GM12878 (cell line): ENCODE results near the gene ASIC2. TPM values are rescaled to one million over a fixed set of nuclear protein-coding genes. Genes with fewer than 3 reads are reported as not detected.

ENCODE experiments used
- ATAC-seq: fragments of 200-7000 bp; cut with Tn5 transposase; 3 replicates; pipeline ENCODE4 v1.9.1; 2020; ENCODE audit warnings: mild to moderate bottlenecking, moderate library complexity
- BruUV-seq: library from RNA; stranded (reverse); fragments of 400-500 nt; replicated peaks from 2 replicates; lab custom pipeline; 2021; lab: Mats Ljungman, UMichigan
- CTCF ChIA-PET: fragments of 300-600 bp; sonication (Branson Sonifier 250); formaldehyde crosslinking; extraction: SDS; loops from one replicate; lab custom pipeline; 2021; ENCODE audit warnings: inconsistent platforms; lab: Yijun Ruan, JAX
- POLR2A ChIA-PET: fragments of 350-600 bp; formaldehyde crosslinking; extraction: SDS; loops from one replicate; lab custom pipeline; 2021; ENCODE audit warnings: inconsistent platforms; lab: Charles Lee
- RAD21 ChIA-PET: fragments of 300-600 bp; sonication (Branson Sonifier 250); formaldehyde crosslinking; loops from one replicate; lab custom pipeline; 2023; ENCODE audit warnings: antibody characterized with exemption; ENCODE audit not compliant: unreplicated experiment; lab: Charles Lee
- SMC1A ChIA-PET: fragments of 300-600 bp; sonication (Branson Sonifier 250); formaldehyde crosslinking; loops from one replicate; lab custom pipeline; 2023; ENCODE audit not compliant: unreplicated experiment, uncharacterized antibody; lab: Charles Lee
- DNase-seq: peaks from one replicate; pipeline ENCODE4 v3.0.0-alpha.2; 2011; ENCODE audit warnings: low read depth, low spot score
- FAIRE-seq: peaks from 3 replicates; lab custom pipeline; 2011; peaks lifted over from hg19 to GRCh38; lab: Jason Lieb, UNC
- H2AFZ ChIP-seq: 2 replicates; pipeline ENCODE4 v1.6.0; 2011; ENCODE audit warnings: low read depth, low read length, control low read depth; ENCODE audit not compliant: control insufficient read depth
- H3K27ac ChIP-seq: 2 replicates; pipeline ENCODE4 v1.5.1; 2011; ENCODE audit warnings: control low read depth; ENCODE audit not compliant: control insufficient read depth, insufficient read depth
- H3K27me3 ChIP-seq, 2 experiments: replicated peaks in 1 of 2; 2 replicates each; pipeline versions ENCODE4 v1.6.0 to v1.6.1; 2011; ENCODE audit warnings: low read length in 1 of 2; ENCODE audit not compliant: control insufficient read depth in 2 of 2, insufficient read depth in 2 of 2
- H3K36me3 ChIP-seq, 2 experiments: 2 replicates each; pipeline ENCODE4 v1.5.1; 2011; ENCODE audit warnings: low read length in 1 of 2; ENCODE audit not compliant: control insufficient read depth in 2 of 2, insufficient read depth in 2 of 2
- H3K4me1 ChIP-seq: 2 replicates; pipeline ENCODE4 v1.6.1; 2011; ENCODE audit warnings: mild to moderate bottlenecking, low read length, moderate library complexity, mixed read lengths; ENCODE audit not compliant: control insufficient read depth, insufficient read depth
- H3K4me2 ChIP-seq: 2 replicates; pipeline ENCODE4 v1.6.0; 2011; ENCODE audit warnings: control low read depth; ENCODE audit not compliant: control insufficient read depth, insufficient read depth
- H3K4me3 ChIP-seq: fragments of 200-600 bp; sonication (generic); 2 replicates; pipeline ENCODE4 v1.5.1; 2016
- H3K79me2 ChIP-seq: 2 replicates; pipeline ENCODE4 v1.6.0; 2011; ENCODE audit warnings: low read length; ENCODE audit not compliant: control insufficient read depth, insufficient read depth
- H3K9ac ChIP-seq: 2 replicates; pipeline ENCODE4 v1.8.0; 2011; ENCODE audit warnings: low read length, control low read depth, mixed read lengths; ENCODE audit not compliant: control insufficient read depth, insufficient read depth
- H3K9me3 ChIP-seq: replicated peaks from 3 replicates; pipeline ENCODE4 v1.5.1; 2011; ENCODE audit warnings: mild to moderate bottlenecking, low read length; ENCODE audit not compliant: control insufficient read depth, insufficient read depth
- H4K20me1 ChIP-seq: 2 replicates; pipeline ENCODE4 v1.6.0; 2011; ENCODE audit not compliant: control insufficient read depth, insufficient read depth
- CHD2 ChIP-seq: IDR thresholded peaks from 2 replicates; pipeline ENCODE4 v1.6.1; 2011; ENCODE audit warnings: low read depth, low read length, improper control_type of control experiment, borderline replicate concordance
- CREM ChIP-seq: IDR thresholded peaks from 2 replicates; pipeline ENCODE4 v1.6.1; 2014; ENCODE audit warnings: antibody characterized with exemption, low read depth
- IRF5 ChIP-seq: fragments of 450-650 bp; IDR thresholded peaks from 2 replicates; pipeline ENCODE4 v1.6.1; 2017; ENCODE audit warnings: borderline replicate concordance
- MTA2 ChIP-seq: fragments of 450-650 bp; IDR thresholded peaks from 2 replicates; pipeline ENCODE4 v1.6.1; 2016; ENCODE audit warnings: low read depth, mild to moderate bottlenecking, moderate library complexity
- NFYA ChIP-seq: IDR thresholded peaks from 2 replicates; pipeline ENCODE4 v1.6.1; 2011; ENCODE audit warnings: low read depth, mild to moderate bottlenecking, low read length, improper control_type of control experiment, borderline replicate concordance
- NKRF ChIP-seq: fragments of 450-650 bp; conservative IDR thresholded peaks from 2 replicates; pipeline ENCODE4 v1.6.1; 2017; ENCODE audit warnings: mild to moderate bottlenecking, moderate library complexity
- NRF1 ChIP-seq: conservative IDR thresholded peaks from 2 replicates; pipeline ENCODE4 v1.6.1; 2011; ENCODE audit warnings: mild to moderate bottlenecking, low read depth, low read length, improper control_type of control experiment
- PAX5 ChIP-seq: IDR thresholded peaks from 2 replicates; pipeline ENCODE4 v1.6.1; 2011; ENCODE audit warnings: low read depth, low read length, borderline replicate concordance
- RAD21 ChIP-seq: IDR thresholded peaks from 2 replicates; pipeline ENCODE4 v1.6.1; 2011; ENCODE audit warnings: mild to moderate bottlenecking, low read depth, low read length, moderate library complexity; ENCODE audit not compliant: insufficient read depth
- ZSCAN29 ChIP-seq: fragments of 450-650 bp; IDR thresholded peaks from 2 replicates; pipeline ENCODE4 v1.6.1; 2017; ENCODE audit warnings: mild to moderate bottlenecking, moderate library complexity
- WGBS: methylation state at CpG from one replicate; pipeline ENCODE4 v1.1.6; 2016; ENCODE audit warnings: low lambda C conversion rate; ENCODE audit not compliant: insufficient replicate concordance, insufficient coverage; ENCODE audit errors: missing lambda C conversion rate; 5-methylcytosine and 5-hydroxymethylcytosine counted together
- in situ Hi-C: fragments of 300-500 bp; cut with MboI; formaldehyde crosslinking; loops from 9 replicates; pipeline ENCODE4 v1.14.3; 2018; ENCODE audit warnings: mixed read lengths
- intact Hi-C: fragments of 100-400 bp; cut with micrococcal nuclease; formaldehyde crosslinking; loops from one replicate; pipeline ENCODE4 v1.14.2; 2022; ENCODE audit not compliant: unreplicated experiment
- polyA plus RNA-seq, 11 experiments: library from polyadenylated mRNA; depleted of rRNA in 4 of 11; unstranded in 6 of 11; stranded (reverse) in 5 of 11; fragments of >200 nt; fragmentation: Nextera tagmentation in 4 of 11; fragmentation: Illumina TruSeq in 1 of 11; extraction: Ambion mirVana in 4 of 11; extraction: Trizol in 1 of 11; gene quantifications; 1 replicate in 1 of 11; 2 replicates in 10 of 11; pipeline versions ENCODE4 v1.2.1 to v1.2.3, GENCODE V29; 2011 to 2016; ENCODE audit warnings: inconsistent platforms in 2 of 11, missing spikeins in 2 of 11, low read depth in 1 of 11
- total RNA-seq, 4 experiments: library from RNA; depleted of rRNA in 3 of 4; stranded (reverse); fragments of >200 nt in 3 of 4; fragmentation: Illumina TruSeq in 1 of 4; extraction: Trizol in 1 of 4; gene quantifications; 2 replicates each; pipeline versions ENCODE4 v1.2.1 to v1.2.3, GENCODE V29; 2013 to 2021
- TF ChIP-seq, protein P1 (sequence below): fragments of 450-650 bp; formaldehyde crosslinking; IDR thresholded peaks from 2 replicates; pipeline ENCODE4 v1.4.0; 2020; ENCODE audit warnings: mild to moderate bottlenecking, moderate library complexity

Gene ASIC2
- total and polyA plus RNA-seq, 10 of the 15 experiments (the other 5 are each of a cell fraction or from before 2014, with no cell fraction given) = not detected

DNA sequence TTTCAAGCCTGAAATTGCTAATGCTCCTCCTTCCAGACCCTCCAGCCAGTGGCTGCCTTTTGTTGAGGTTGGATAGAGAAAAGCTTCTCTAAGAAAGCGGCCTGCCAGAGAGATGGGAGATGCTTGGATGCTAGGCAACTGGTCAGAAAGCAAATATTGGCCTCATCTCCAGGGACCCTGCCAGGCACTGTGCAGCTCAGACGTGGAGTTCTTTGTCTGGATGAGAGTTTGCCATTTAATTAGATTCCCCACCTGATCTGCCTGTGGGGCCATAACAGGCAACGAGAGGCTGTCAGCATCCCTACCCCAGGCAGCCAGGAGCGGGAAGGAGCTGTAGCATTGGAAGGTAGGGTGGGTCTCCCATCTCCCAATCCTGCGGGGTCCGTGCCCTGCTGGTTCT, 52.7 kb downstream of the ASIC2 start (continued):
- TF ChIP-seq RAD21 = no peak
- no peak for TF ChIP-seq MTA2
- TF ChIP-seq NRF1 = no peak
- TF ChIP-seq ZSCAN29 = no peak
- TF ChIP-seq, protein P1, sequence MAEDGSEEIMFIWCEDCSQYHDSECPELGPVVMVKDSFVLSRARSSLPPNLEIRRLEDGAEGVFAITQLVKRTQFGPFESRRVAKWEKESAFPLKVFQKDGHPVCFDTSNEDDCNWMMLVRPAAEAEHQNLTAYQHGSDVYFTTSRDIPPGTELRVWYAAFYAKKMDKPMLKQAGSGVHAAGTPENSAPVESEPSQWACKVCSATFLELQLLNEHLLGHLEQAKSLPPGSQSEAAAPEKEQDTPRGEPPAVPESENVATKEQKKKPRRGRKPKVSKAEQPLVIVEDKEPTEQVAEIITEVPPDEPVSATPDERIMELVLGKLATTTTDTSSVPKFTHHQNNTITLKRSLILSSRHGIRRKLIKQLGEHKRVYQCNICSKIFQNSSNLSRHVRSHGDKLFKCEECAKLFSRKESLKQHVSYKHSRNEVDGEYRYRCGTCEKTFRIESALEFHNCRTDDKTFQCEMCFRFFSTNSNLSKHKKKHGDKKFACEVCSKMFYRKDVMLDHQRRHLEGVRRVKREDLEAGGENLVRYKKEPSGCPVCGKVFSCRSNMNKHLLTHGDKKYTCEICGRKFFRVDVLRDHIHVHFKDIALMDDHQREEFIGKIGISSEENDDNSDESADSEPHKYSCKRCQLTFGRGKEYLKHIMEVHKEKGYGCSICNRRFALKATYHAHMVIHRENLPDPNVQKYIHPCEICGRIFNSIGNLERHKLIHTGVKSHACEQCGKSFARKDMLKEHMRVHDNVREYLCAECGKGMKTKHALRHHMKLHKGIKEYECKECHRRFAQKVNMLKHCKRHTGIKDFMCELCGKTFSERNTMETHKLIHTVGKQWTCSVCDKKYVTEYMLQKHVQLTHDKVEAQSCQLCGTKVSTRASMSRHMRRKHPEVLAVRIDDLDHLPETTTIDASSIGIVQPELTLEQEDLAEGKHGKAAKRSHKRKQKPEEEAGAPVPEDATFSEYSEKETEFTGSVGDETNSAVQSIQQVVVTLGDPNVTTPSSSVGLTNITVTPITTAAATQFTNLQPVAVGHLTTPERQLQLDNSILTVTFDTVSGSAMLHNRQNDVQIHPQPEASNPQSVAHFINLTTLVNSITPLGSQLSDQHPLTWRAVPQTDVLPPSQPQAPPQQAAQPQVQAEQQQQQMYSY (CRISPR knock-in tag) = no peak
- TF ChIP-seq NKRF = no peak
- no peak for TF ChIP-seq CHD2
- TF ChIP-seq CREM = no peak

DNA sequence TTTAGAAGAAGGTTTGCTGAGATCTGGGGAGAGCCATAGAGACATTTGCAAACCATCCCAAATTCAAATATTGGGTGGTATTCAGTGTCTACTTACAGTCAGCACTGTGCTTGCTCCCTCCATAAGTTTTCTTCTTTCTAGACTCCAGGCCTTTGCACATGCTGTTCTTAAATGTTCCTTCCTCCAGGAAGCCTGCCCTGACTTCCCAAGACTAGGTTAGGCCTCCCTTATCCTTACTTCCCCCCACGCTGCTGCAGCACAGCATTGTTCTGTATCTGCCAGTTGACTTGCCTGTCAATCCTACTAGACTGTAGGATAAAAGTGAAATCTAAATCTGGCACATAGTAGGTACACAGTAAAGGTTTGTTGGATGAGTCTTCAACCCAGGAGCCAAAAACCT, 53.4 kb downstream of the ASIC2 start:
- no peak overlapping the region for H3K27ac ChIP-seq
- no peak for FAIRE-seq
- H3K4me1 ChIP-seq = no peaks in the 10 kb centered on the region
- no peaks in the 10 kb centered on the region for H4K20me1 ChIP-seq
- H3K9me3 ChIP-seq = no peaks in the 10 kb centered on the region
- no peak overlapping the region for H2AFZ ChIP-seq
- RAD21 ChIA-PET = no interaction called here
- DNase-seq = no peak
- H3K4me2 ChIP-seq = no peak overlapping the region
- in situ Hi-C loops = no loop called here
- WGBS = 0% methylated on average over 1 of the region's 1 CpG
- H3K9ac ChIP-seq = no peak overlapping the region
- no peak overlapping the region for H3K4me3 ChIP-seq
- no peaks in the 10 kb centered on the region for H3K36me3 ChIP-seq
- POLR2A ChIA-PET = no interaction called here
- CTCF ChIA-PET = no interaction called here
- no TSS peak for BruUV-seq
- intact Hi-C loops = no loop called here
- no peaks in the 10 kb centered on the region for H3K79me2 ChIP-seq
- ATAC-seq = no peak
- SMC1A ChIA-PET = no interaction called here
- no peaks in the 10 kb centered on the region for H3K27me3 ChIP-seq
- TF ChIP-seq NKRF (no peak), IRF5 (no peak), PAX5 (no peak), NFYA (no peak)
